RWPE1 (cell line): Measurements from ENCODE around the gene ELK3.

Experiments used
- CTCF ChIA-PET: fragments of 350-600 bp; sonication (Branson Sonifier 250); formaldehyde crosslinking; extraction: SDS; loops from one replicate; lab custom pipeline; 2021; lab: Yijun Ruan, JAX
- POLR2A ChIA-PET: fragments of 400-600 bp; formaldehyde crosslinking; extraction: SDS; loops from one replicate; lab custom pipeline; 2020; ENCODE audit warnings: antibody characterized with exemption; ENCODE audit not compliant: low non-redundant PET; lab: Yijun Ruan, JAX
- DNase-seq: peaks from one replicate; pipeline ENCODE4 v3.0.0; 2012; ENCODE audit warnings: low spot score
- H3K27ac ChIP-seq: fragments of 450-650 bp; 2 replicates; pipeline ENCODE4 v1.5.1; 2017
- TF ChIP-seq, protein P1 (sequence below): fragments of 450-650 bp; conservative IDR thresholded peaks from 2 replicates; pipeline ENCODE4 v1.5.1; 2017; ENCODE audit warnings: low read depth, mild to moderate bottlenecking

The ELK3 gene

DNA sequence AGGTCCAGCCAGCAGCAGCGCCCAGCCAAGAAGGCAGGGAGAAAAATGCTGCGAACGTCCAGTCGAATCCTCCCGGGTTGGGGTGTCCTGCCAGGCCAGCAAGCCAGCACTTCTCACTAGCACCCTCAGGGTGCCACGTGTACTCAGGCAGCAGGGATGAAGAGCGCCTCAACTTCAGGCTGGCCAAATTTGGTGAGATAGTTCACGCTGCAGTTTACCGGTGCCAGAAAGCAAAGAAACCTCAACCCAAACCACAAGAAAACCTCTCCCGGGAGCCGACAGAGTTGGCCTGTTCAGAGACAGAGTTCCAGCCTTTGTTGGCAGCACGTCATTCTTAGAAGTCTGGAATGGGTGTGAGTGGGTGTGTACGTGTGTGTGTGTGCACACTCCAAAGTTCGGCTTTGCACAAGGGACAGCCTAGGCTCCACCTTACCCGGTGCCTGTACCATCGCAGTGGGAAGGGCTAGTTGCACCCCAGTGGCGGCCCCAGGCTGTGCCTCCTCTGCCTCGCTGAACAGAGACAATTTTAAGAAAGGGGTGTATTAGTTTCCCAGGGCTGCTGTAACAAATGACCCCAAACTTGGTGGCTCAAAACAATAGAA lies 42.1 kb downstream of the ELK3 start:
- DNase-seq, result no peak
- CTCF ChIA-PET, result interaction anchor here (1.4 kb wide), 1 partner anchor 21 kb away, joined by 3 read pairs; no protein-coding TSS in a partner anchor
- POLR2A ChIA-PET, result no interaction called here
- TF ChIP-seq, protein P1, sequence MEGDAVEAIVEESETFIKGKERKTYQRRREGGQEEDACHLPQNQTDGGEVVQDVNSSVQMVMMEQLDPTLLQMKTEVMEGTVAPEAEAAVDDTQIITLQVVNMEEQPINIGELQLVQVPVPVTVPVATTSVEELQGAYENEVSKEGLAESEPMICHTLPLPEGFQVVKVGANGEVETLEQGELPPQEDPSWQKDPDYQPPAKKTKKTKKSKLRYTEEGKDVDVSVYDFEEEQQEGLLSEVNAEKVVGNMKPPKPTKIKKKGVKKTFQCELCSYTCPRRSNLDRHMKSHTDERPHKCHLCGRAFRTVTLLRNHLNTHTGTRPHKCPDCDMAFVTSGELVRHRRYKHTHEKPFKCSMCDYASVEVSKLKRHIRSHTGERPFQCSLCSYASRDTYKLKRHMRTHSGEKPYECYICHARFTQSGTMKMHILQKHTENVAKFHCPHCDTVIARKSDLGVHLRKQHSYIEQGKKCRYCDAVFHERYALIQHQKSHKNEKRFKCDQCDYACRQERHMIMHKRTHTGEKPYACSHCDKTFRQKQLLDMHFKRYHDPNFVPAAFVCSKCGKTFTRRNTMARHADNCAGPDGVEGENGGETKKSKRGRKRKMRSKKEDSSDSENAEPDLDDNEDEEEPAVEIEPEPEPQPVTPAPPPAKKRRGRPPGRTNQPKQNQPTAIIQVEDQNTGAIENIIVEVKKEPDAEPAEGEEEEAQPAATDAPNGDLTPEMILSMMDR, result no peak
- peak overlapping the region; percentile 98 for H3K27ac ChIP-seq

DNA sequence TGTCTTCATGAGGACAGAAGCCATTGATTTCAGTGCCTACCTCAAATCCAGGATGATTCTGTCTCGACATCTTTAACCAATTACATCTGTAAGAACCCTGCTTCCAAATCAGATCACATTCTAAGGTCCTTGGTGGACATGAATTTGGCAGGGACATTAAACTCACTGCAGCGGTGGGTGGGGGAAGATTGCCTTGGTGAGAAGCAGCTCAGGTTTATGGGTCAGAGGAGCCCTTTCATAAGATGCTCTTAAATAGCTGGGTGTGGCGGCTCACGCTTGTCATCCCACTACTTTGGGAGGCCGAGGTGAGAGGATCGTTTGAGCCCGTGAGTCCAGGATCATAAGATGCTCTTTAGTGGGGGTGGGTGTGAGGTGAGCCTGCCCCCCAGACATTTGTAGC lies 42.9 kb downstream of the ELK3 start:
- DNase-seq, result no peak
- TF ChIP-seq, protein P1, result no peak
- peak overlapping the region; percentile 98 for H3K27ac ChIP-seq
- ChIA-PET CTCF (interaction anchor here (0.6 to 1.9 kb wide), 3 partner anchors 22 to 164 kb away, joined by 3 to 8 read pairs (median 6); no protein-coding TSS in a partner anchor), POLR2A (no interaction called here)

DNA sequence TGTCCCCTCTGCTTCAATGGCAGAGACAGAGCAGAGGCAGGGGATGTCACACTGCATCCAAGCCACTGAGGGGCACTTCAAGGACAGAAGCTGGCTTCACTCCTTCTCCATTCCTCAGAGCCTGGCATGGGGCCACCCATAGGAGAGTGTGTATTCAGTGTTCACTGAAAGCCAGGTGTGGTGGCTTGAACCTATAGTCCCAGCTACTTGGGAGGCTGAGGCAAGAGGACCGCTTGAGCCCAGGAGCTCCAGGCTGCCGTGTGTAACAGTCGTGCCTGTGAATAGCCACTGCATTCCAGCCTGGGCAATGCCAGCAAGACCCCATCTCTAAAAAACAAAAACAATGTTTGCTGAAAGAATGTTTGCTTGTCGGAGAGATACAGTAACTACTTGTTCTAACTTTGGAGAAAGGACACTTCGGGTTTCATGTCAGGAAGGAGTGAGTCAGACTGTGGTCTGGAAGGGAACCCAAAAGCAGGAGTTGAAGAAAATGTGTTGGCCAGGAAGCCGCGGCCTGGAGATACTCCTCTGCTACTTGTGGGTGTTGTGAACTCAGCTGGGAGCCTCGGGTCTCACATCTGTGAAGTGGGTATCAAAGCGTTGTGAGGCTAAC lies 43.4 kb downstream of the ELK3 start:
- DNase-seq, result peak; percentile 68
- TF ChIP-seq, protein P1, result no peak
- CTCF ChIA-PET, result interaction anchor here (0.6 to 1.9 kb wide), 3 partner anchors 22 to 164 kb away, joined by 3 to 8 read pairs (median 6); no protein-coding TSS in a partner anchor
- POLR2A ChIA-PET, result no interaction called here
- H3K27ac ChIP-seq, result peak overlapping the region; percentile 98

DNA sequence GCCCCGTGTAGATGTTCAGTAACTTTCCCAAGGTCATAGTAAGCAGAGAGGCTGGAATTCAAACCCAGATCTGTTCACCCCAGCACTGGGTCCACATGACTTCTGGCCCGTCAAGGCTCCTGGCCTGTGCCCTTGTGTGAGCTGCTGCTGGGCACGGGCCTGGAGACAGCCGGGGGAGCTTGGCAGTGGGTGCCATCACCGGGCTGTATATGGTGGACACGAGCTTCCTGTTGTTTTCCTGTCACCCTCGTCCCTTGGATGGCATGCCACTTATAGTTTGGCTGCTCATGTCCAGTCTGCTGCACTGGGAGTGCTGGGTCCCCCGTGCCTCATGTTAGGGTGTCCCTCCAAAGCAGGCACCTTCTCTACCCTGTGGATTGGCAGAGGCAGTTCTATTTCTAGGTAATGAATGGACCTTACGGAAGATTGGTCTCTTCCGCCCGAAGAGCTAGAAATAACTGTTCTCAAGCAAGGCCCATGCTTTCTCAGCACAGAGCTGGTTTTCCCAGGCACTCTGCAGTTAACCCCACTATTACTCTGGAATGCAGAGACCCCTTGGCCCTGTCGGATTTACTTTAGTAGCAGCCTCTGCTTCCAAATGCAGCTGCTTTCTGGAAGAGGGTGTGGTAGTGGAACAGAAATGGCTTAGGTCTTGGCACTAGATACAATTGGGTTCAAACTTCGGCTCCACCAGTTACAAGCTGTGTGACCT lies 44.3 kb downstream of the ELK3 start:
- TF ChIP-seq, protein P1, result no peak
- CTCF ChIA-PET, result interaction anchor here (1.9 kb wide), 1 partner anchor 23 kb away, joined by 8 read pairs; no protein-coding TSS in a partner anchor
- H3K27ac ChIP-seq, result peak overlapping the region; percentile 98
- POLR2A ChIA-PET, result no interaction called here
- DNase-seq, result no peak

DNA sequence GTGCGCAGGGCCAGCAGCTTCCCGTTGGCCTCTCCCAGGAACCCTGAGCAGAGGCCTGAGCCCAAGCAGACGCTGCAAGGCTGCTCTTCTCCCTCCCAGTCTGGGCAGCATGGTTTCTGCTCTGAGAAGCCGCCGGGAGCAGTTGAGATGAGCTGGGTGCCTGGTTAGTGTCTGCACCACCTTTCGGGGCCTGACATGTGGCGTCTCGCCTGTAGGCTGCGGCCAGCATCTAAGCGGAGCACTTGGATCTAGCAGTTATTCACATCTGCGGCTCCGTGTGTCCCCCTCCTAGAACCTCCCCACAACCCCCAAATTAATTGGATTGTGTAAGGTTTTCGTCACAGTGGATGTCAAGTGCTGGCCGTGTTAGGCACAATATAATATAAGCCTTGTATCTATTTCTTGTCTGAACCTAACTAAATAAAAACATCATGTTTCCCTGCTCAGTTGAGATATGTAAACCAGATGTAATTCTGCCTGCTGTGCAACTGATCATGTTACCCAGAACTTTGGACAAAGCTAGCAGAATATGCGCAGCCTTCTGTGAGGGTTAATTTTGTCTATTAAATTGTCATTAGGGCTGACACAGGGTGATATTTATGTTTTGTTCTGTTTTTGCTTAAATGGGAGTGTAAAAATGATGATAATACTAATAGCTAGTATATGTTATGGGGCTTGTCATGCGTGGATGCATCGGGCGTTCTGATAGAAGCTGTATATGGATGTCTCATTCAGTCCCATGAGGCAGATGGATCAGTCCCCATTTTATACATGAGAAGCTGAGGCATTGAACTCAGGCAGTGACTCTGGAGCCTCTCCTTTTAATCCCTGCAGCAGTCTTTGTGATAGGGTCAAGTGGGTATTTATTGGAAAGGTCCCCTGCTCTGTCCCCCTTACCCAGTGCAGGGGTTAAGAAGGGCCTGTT lies 45.8 kb downstream of the ELK3 start:
- no peak for DNase-seq
- H3K27ac ChIP-seq, result peak overlapping the region; percentile 50
- TF ChIP-seq, protein P1, result no peak
- ChIA-PET POLR2A (no interaction called here), CTCF (interaction anchor here (0.6 to 0.9 kb wide), 3 partner anchors 165 to 282 kb away, joined by 3 to 4 read pairs (median 4); no protein-coding TSS in a partner anchor)
